ENCODE results near the gene PRKAG2.

GRCh38 chr7:151831606-151832005, 45.3 kb downstream of the PRKAG2 start:
- no peak for TF ChIP-seq ZNF292 (CRISPR knock-in tag; IDR thresholded peaks at IDR 0.05; ENCODE audit: borderline replicate concordance, low read depth)
- TF ChIP-seq, protein P1, sequence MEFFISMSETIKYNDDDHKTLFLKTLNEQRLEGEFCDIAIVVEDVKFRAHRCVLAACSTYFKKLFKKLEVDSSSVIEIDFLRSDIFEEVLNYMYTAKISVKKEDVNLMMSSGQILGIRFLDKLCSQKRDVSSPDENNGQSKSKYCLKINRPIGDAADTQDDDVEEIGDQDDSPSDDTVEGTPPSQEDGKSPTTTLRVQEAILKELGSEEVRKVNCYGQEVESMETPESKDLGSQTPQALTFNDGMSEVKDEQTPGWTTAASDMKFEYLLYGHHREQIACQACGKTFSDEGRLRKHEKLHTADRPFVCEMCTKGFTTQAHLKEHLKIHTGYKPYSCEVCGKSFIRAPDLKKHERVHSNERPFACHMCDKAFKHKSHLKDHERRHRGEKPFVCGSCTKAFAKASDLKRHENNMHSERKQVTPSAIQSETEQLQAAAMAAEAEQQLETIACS (CRISPR knock-in tag; IDR thresholded peaks at IDR 0.05), result no peak
- TF ChIP-seq, protein P2, sequence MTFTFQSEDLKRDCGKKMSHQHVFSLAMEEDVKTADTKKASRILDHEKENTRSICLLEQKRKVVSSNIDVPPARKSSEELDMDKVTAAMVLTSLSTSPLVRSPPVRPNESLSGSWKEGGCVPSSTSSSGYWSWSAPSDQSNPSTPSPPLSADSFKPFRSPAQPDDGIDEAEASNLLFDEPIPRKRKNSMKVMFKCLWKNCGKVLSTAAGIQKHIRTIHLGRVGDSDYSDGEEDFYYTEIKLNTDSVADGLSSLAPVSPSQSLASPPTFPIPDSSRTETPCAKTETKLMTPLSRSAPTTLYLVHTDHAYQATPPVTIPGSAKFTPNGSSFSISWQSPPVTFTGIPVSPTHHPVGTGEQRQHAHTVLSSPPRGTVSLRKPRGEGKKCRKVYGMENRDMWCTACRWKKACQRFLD (CRISPR knock-in tag; IDR thresholded peaks at IDR 0.05; ENCODE audit: borderline replicate concordance), result no peak
- TF ChIP-seq, protein P3, sequence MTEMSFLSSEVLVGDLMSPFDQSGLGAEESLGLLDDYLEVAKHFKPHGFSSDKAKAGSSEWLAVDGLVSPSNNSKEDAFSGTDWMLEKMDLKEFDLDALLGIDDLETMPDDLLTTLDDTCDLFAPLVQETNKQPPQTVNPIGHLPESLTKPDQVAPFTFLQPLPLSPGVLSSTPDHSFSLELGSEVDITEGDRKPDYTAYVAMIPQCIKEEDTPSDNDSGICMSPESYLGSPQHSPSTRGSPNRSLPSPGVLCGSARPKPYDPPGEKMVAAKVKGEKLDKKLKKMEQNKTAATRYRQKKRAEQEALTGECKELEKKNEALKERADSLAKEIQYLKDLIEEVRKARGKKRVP (CRISPR knock-in tag; IDR thresholded peaks at IDR 0.05), result no peak
- TF ChIP-seq, protein P4, sequence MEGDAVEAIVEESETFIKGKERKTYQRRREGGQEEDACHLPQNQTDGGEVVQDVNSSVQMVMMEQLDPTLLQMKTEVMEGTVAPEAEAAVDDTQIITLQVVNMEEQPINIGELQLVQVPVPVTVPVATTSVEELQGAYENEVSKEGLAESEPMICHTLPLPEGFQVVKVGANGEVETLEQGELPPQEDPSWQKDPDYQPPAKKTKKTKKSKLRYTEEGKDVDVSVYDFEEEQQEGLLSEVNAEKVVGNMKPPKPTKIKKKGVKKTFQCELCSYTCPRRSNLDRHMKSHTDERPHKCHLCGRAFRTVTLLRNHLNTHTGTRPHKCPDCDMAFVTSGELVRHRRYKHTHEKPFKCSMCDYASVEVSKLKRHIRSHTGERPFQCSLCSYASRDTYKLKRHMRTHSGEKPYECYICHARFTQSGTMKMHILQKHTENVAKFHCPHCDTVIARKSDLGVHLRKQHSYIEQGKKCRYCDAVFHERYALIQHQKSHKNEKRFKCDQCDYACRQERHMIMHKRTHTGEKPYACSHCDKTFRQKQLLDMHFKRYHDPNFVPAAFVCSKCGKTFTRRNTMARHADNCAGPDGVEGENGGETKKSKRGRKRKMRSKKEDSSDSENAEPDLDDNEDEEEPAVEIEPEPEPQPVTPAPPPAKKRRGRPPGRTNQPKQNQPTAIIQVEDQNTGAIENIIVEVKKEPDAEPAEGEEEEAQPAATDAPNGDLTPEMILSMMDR (CRISPR knock-in tag; IDR thresholded peaks at IDR 0.05), result no peak
- no peak for TF ChIP-seq ATF1 (CRISPR knock-in tag; IDR thresholded peaks at IDR 0.05)
- TF ChIP-seq ARNTL (CRISPR knock-in tag; IDR thresholded peaks at IDR 0.05), result no peak
- TF ChIP-seq HMG20B (CRISPR knock-in tag; conservative IDR thresholded peaks at IDR 0.05), result no peak
- TF ChIP-seq HMGXB4 (CRISPR knock-in tag; IDR thresholded peaks at IDR 0.05; ENCODE audit: borderline replicate concordance in 1 of 2, low read depth in 1 of 2), result no peak
- no peak for TF ChIP-seq CREB1 (IDR thresholded peaks at IDR 0.05)
- no peak for TF ChIP-seq CREB1 (CRISPR knock-in tag; IDR thresholded peaks at IDR 0.05)
- TF ChIP-seq EZH2 (conservative IDR thresholded peaks at IDR 0.05; ENCODE audit: low read depth, low read length), result no peak
- no peak for TF ChIP-seq ZFP90 (CRISPR knock-in tag; IDR thresholded peaks at IDR 0.05; ENCODE audit: borderline replicate concordance)
- TF ChIP-seq ZNF589 (CRISPR knock-in tag; conservative IDR thresholded peaks at IDR 0.05), result no peak
